Mucosa of gallbladder (tissue), 1 donor: ENCODE data around the gene GALNT13. TPM values are rescaled to one million over a fixed set of nuclear protein-coding genes. Genes with fewer than 3 reads are reported as not detected.

Source experiments
- DNase-seq: peaks from one replicate; pipeline ENCODE4 v3.0.0-alpha.2; 2020; ENCODE audit warnings: low spot score
- total RNA-seq: library from RNA; stranded (reverse); gene quantifications from one replicate; pipeline ENCODE4 v1.2.1, GENCODE V29; 2021
- donor health status: DM: no; HTN: no; CAD: no.

The GALNT13 gene
- total RNA-seq, 1 donor from 2014 or later: 0.23 TPM

DNA sequence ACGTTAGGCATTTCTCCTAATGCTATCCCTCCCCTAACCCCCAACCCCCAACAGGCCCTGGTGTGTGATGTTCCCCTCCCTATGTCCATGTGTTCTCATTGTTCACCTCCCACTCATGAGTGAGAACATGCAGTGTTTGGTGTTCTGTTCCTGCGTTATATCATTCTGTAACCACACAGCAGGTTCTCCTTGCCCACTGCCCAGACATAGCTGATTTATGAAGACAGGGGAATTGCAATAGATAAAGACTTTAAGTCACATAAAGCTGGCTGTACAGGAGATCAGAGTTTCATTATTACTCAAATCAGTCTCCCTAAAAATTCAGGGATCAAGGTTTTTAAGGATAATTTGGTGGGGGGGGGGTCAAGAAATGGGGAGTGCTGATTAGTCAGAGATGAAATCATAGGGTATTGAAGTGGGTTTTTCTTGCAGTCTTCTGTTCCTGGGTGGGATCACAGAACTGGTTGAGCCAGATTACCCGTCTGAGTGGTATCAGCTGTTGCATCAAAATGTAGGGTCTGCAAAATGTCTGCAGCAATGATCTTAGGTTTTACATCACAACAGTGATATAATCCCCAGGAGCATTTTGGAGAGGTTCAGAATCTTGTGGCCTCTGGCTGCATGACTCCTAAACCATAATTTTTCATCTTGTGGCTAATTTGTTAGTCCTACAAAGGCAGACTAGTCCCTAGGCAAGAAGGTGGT lies 434.7 kb downstream of the GALNT13 start:
- no peak for DNase-seq

DNA sequence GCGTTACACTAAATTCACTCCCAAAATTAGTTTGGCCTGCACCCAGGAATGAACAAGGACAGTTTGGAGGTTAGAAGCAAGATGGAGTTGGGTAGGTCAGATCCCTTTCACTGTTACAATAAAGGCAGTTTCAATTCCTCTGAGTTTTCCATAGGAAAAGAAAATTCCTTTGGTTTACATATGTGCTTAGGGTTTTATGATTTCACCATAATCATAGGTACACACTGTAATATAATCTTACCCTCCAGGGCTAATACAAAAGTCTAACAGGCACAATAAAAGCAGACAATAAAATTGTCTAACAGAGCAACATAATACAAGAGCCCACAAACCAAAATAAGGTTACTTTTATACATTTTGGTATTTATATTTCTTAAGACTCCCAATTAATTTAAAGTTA lies 435.3 kb downstream of the GALNT13 start:
- DNase-seq: no peak

DNA sequence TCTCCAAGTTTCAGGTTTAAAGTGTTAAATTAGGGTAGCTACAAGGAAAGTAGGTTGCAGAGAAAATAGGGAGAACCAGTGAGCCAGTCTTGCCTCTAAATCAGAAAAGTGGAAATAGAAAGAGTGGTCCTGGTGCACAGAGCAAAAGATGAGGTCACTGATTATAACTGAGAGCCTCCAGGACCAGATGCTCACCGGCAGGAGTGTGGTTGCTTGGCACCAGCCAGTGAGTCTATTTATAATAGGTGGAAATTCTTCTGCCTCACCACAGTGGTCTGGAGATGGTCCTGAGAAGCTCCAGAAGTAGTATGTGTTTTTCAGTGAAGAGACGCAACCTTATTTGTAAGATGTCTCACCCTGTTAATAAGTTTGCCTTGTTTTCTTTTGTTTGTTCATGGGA lies 452.9 kb downstream of the GALNT13 start:
- DNase-seq: no peak

DNA sequence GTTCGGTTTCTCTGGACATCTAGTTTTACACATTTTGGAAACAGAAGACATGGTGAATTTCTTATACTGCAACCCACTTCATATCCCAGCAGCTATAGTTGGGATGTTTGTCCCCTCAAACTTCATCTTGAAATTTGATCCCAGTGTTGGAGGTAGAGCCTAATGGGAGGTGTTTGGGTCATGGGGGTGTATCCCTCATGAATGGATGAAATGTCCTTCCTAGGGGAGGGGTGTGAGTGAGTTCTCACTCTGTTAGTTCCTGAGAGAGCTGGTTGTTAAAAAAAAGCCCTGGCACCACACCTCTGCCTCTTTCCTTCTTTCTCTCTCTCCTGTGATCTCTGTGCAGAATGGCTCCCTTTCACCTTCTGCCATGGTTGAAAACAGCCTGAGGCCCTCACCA lies 457.8 kb downstream of the GALNT13 start:
- no peak for DNase-seq

DNA sequence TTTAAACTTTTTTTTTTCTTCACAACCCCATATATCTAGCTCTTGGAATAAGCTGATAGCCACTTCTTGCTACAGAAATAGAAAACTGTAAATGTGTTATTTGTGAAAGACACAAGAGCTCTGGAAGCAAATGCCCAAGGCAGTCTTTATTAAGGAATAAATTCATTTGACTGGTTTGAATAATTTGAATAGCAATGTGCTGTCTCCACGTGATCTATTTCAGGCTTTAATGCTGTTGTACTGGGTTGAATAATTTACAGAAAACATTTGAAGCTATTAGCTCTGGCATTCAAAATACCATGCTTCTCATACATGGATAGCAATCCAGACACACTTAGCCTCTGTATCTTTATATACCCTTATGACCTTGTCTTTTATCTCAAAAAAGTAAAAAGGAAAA lies 460.1 kb downstream of the GALNT13 start:
- no peak for DNase-seq

DNA sequence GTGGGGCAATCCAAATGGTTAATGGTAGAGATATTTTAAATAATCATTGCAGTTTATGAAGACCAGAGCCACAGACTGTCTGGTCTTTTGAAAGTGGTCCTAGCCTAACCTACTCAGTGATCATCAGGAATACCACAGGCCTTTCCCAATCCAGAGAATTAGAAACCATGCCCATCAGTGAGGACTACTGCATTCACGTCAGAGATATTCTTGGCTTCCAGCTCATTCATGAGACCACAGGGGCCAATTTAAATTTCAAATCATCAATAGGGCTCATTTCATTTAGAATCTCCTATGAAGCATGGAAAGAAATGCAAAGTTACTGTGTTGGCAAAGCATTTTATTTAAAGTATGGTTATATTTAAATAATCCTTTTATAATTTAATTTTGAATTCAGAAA lies 464.5 kb downstream of the GALNT13 start:
- no peak for DNase-seq

DNA sequence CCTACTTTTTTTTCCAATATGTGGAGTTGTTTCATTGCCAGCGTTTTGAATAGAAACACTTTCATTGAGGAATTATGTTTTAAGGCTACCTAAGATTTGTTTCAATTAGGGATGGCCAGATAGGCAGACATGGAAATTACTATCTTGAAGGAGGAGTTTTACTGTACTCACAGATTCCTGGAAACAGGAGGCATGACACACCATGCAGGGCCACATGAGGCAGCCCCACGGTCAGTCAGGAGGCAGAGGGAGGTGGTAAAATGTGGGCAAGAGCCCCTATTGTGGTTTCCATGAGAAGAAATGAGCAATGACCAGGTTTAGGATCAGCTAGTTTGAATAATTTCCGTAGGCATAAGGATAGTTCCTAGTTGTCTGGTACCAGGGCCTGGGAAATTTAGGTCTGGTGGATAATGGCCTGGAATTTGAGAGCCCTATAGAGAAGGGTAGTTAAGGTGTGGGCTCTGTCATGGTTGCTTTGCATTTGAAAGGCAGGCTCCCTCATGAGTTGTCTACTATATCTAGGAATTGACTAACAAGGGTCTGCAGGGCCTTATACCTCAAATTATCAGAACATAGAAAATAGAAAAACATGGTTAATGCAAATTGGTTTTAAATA lies 466.7 kb downstream of the GALNT13 start:
- DNase-seq: no peak

DNA sequence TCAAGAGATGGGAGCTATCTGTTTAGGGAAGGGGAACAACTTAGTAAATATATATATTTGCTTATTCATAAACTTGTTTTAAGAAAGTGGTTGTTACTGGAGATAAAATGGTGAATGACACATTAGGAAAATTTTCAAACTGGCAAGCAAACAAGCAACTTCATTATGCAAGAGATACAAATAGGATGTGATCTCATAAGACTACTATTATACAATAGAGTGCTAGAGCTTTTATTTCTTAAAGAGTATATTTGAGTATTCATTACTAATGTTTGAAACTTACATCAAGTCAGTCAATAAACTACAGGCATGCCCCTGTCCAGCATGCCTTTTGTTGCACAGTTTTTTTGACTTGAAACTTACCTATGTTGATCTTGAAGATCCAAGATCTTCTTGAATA lies 471.6 kb downstream of the GALNT13 start:
- no peak for DNase-seq

DNA sequence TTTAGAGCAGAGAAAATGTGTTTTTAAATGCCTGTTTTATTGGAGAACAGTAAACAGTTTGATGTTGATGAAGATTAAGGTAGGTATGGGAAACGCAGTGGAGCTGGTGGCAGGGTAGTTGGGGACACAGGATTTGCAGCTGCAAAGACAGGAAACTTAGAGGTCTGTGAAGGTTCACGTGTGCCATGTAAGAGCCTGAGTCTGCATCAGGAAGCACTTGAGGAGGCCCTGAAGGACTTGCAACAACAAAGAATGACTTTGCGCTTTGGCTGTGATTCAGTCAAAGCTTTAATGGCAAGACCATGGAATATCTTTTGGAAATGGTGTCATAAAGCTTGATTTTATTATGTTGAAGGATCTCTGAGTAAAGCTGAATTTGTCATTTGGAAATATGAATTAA lies 479.2 kb downstream of the GALNT13 start:
- no peak for DNase-seq

DNA sequence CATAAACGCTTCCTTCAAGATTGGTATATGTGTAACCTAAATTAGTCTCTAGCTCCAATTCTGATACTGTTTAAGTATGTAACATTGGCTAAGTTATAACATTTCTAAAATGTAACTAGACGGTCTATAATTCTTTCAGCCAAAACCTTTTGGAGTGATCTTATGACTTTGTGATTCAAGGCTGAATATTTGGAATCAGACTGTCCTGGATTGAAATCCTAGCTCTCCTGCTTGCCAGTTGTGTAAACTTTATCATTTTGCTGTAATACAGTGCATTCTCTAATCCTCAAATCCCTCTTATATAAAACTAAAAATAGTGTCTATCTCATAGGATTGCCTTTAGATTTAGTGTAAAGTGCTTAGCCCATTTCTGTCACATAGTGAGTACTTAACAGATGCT lies 489.6 kb downstream of the GALNT13 start:
- DNase-seq: no peak

DNA sequence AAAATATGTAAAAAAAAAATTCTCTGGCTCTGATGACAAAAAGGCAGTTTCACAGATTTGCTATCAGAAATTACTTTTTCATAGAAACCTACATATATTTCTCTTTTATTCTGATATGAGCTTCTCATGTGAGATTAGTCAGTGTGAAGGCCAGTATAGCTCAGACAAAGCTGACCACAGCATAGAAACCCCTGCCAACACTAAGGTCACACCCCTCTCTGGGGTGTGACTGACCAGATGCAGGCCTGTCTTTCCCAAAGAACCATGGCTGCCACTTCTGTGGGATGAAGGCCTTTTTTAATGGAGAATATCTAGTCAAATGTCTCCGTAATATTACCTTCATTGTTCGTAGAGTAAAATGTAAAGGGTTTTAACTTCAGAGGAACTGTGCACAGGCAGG lies 496.4 kb downstream of the GALNT13 start:
- DNase-seq: no peak

DNA sequence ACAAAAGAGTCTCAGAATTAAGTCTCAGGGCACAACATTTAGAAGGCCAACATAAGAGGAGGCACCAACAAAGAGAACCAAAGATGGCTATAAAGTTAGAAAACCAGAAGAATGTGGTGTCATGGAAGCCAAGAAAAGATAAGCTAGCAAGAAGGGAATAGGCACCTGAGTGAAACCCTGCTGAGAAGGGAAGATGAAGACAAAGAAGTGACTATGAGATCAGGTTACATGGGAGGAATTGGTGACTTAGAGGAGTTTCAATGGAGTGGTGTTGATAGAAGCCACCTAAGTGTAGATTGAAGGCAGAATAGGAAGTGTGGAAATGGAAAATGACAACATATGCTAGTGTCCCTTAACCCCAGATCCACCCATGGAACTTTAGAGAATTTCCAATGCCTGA lies 499.2 kb downstream of the GALNT13 start:
- DNase-seq: no peak

DNA sequence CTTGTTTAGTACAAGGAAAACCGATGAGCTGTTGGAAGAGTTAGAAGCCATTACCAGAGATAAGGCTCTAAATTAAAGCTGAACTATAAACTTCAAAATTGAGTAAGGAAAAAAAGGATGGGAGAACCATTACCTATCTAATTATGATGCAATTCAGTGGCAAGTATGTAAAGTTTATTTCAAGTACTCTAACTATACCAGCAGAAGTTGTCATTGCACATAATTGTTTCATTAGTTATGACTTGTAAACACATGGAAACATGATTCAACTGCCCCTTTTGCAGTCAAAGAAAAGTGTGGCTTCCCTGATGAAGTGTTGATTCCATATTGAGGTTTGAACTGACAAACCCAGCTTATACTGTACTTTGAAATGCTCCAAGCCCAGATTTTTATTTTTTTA lies 502.7 kb downstream of the GALNT13 start:
- no peak for DNase-seq

DNA sequence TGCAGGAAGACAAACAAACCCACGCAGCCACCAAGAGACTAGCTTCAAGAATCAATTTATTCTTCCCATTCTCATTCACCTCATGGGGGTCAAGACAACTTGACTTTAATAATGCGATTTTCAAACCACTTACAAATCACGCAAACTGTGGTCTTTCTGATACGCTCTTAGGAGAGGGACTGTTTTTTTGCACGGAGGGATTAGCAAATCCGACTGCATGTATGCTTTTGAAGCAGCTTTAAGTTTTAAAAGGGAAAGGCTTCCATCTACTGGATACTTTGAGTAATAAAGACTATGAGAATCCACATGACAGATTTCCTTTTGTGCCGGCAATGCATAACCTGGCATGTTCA lies 503.8 kb downstream of the GALNT13 start:
- DNase-seq: no peak

DNA sequence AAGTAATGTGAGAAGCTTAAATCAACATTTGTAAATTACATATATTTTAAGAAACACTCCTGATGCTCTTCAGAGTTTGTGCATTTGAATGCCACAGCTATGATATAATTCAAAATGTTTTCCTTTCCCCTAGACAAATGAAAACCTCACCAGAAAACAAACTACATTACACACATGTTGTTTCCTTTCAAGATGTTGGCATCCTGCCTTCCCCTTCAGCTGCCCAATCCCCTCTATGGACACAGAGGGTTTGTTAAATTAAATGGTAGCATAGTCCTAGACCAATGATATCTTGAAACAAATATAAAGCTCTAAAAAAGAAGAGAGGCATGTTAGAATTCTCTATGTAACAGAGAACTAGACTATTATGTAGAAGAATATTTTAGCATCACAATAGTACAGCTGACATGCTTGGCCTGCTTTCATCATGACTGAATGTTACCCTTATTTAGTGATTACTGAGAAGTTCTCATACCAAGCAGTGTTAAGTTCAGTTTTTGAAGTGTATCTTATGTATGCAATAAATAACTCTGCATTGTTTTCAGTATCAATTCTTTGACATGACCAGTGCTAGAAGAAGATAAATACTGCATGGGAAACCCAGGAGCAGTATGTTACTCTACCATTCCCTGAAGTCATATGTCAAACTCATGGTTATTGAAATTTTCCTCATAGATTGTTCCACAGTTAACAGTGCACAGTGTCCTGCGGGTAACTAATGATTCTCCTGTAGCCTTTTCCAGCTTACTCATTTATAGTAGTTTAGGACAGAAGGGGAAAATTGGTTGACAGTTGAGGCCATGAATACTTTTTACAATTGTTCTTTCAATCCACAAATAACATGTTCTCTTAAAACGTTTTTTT lies 510.4 kb downstream of the GALNT13 start:
- no peak for DNase-seq

DNA sequence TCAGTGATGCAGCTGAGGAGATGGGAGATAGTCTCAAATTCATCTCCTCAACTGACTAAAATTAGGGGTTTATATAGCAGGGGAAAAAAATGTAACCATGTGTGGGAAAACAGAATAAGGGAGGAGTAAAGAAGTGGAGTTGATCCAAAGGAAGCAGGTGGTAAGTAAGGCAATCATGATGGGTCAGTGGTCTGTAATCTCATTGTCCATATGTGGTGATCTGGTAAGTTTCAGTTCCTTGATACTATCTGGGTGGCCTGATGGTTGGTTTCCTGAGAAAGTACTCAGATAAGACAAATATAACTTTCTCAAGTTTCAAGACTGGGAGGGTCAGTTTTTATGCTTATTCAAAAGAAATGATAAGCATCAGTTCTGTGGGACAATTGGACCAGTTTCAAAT lies 514.5 kb downstream of the GALNT13 start:
- no peak for DNase-seq

DNA sequence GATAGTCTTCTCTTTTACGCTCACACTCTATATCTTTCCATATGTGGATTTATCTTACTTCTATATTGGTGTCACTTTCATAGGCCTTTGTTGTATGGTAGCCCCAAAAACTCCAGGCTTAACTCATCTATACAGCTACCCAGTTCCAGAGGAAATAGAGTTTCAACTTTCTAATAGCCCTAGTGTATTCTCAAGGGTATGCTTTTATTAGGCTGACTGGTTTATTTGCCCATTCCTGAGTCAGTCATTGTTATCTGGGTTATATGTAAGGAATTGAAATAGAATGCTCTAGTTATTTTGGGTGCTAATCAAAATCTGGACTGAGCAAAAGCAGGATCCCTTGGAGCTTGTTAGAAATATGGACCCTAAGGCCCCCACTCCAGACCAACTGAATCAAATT lies 519.3 kb downstream of the GALNT13 start:
- no peak for DNase-seq

DNA sequence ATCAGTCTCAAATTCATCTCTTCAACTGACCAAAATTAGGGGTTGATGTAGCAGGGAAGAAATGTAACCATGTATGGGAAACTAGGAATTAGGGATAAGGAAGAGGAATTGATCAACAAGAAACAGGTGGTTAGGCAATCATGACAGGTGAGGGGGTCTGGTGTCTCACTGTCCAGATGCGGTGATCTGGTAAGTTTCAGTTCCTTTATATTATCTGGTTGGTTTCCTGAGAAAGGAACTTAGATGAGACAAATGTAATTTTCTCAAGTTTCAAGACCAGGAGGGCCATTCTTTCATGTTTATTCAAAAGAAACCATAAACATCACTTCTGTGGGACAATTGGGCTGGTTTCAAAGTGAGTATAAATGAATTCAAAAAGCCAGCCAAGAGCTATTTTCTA lies 520.5 kb downstream of the GALNT13 start:
- DNase-seq: no peak

DNA sequence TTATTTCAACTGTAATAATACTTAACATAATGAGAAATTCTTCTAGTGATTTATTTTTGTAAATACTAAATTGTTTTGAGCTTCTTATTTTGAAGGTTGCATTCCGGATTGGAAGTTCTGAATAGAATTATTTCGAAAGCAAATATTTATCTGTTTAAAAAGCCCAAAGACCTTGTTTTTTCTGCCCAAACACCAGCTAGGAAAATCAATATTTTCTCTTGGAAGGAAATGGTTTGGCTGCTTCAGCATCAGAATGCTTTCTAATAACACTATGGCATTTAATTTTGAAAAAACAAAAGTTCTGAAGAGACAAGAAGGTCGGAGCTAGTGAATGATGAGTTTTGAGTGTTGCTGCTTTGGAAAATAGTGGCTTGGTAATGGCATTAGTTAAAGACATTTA lies 522.9 kb downstream of the GALNT13 start:
- no peak for DNase-seq

DNA sequence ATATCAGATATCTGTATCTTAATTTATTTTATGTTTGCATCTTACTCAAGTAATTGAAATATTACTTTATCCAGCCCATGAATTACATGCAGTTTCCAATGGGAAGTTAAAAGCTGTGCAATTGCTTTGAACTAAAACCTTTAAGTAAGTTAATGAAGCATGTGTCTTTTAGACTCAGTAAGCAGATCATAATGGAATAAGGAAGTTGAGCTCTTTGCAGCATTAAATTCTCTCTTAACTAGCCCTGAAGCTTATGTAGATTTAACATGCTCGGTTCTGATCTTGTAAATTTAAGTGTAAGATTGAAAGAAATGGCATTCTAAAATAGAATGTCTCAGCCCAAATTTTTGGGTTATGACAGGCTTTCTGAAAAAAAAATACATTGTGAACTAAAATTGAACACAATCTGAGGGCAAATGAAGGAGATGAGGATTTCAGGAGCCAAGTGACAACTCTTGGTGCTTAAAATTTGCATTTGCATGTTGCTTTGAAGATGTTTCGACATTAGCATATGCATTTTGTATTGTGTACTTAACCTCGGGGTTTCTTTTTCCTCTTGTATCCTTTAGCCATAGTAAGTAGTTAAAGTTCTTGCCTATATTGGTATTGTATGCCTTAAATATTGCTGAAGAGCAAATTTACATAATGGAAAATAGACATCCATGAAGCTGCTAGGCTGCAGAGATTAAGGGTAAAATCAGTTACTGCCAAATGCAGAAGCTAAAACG lies 529.0 kb downstream of the GALNT13 start:
- DNase-seq: no peak

DNA sequence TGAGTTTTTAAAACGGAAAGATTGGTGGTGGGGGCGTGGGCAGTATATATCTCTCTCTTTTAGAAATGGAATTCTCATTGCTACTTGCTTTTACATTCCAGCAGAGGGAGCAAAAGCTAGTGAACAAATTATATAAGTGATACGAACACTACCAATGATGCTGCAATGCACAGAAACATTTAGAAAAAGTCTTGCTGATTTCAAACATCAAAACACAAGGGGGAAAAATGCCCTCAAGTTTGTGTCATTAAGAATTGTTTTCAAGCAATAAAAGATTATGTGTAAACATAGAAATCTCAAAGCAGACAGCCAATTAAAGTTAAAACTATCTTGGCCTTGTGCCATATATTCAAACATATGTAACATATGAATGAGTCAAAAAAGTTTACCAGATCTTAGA lies 530.5 kb downstream of the GALNT13 start:
- DNase-seq: no peak

DNA sequence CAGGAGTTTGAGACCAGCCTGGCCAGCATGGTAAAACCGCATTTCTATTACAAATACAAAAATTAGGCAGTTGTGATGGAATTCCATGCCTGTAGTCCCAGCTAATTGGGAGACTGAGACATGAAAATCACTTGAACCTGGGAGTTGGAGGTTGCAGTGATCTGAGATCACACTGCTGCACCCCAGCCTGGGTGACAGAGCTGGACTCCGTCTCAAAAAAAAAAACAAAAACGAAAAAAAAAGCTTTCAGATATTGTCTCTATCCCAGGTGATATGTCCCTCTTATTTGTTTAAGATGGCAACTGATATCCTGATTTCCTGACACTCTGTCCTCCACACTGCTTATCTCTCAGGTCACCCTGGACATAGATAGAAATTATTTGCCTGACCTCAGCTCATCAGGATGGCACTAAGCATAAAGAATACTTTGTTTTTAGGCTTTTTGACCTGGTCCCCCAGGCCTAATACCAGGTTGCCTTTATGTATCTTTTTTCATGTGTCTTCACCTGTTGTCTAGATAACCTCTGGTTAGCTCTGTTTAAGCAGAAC lies 531.6 kb downstream of the GALNT13 start:
- DNase-seq: no peak
